IMR-90 (cell line): ENCODE data around the gene SLN. TPM values are rescaled to one million over a fixed set of nuclear protein-coding genes. Genes with fewer than 3 reads are reported as not detected.

Experiments used
- polyA plus RNA-seq, 3 experiments: library from polyadenylated mRNA; depleted of rRNA; stranded (reverse); fragments of >200 nt; gene quantifications; 2 replicates each; pipeline ENCODE4 v1.2.3, GENCODE V29; 2012; ENCODE audit warnings: low replicate concordance in 1 of 3
- total RNA-seq: library from RNA; depleted of rRNA; stranded (reverse); fragments of >200 nt; gene quantifications from 2 replicates; pipeline ENCODE4 v1.2.3, GENCODE V29; 2012; rRNA removed

Gene SLN
- total and polyA plus RNA-seq, 2 of the 4 experiments (the other 2 are of a cell fraction), result not detected

Other genes with a start within 250 kb of the SLN start
- gene ALKBH8, start 146.3 kb downstream of the SLN start, total RNA-seq, result 6.6 and 12.5 TPM in 2 replicates
- 2.4 and 3.0 TPM in 2 replicates for gene ALKBH8, start 146.3 kb downstream of the SLN start, polyA plus RNA-seq (2012; rRNA removed)
- gene ELMOD1, start 120.9 kb downstream of the SLN start, total RNA-seq, result 0.18 and 0.28 TPM in 2 replicates
- gene ELMOD1, start 120.9 kb downstream of the SLN start, polyA plus RNA-seq (2012; rRNA removed), result 0.22 and 0.29 TPM in 2 replicates
- gene SLC35F2, start 146.7 kb upstream of the SLN start, total RNA-seq, result 15.4 and 16.9 TPM in 2 replicates
- gene SLC35F2, start 146.7 kb upstream of the SLN start, polyA plus RNA-seq (2012; rRNA removed), result 4.7 and 4.9 TPM in 2 replicates
- not detected in 2 replicates for gene RAB39A, start 216.4 kb upstream of the SLN start, total RNA-seq
- not detected in 2 replicates for gene RAB39A, start 216.4 kb upstream of the SLN start, polyA plus RNA-seq (2012; rRNA removed)